A673 (cell line): ENCODE results near the gene GALP. TPM values are rescaled to one million over a fixed set of nuclear protein-coding genes. Genes with fewer than 3 reads are reported as not detected.
A peak's percentile ranks its signal among the peaks of the same experiment; 100 is the strongest.

Source experiments
- BruUV-seq: library from RNA; stranded (reverse); fragments of 400-500 nt; replicated peaks from 2 replicates; lab custom pipeline; 2021; lab: Mats Ljungman, UMichigan
- CTCF ChIA-PET: fragments of 300-600 bp; sonication (Branson Sonifier 250); formaldehyde crosslinking; loops from one replicate; lab custom pipeline; 2022; ENCODE audit warnings: antibody characterized with exemption; lab: Charles Lee
- POLR2A ChIA-PET: fragments of 300-600 bp; sonication (Branson Sonifier 250); formaldehyde crosslinking; loops from one replicate; lab custom pipeline; 2022; ENCODE audit warnings: antibody characterized with exemption; ENCODE audit not compliant: low non-redundant PET; lab: Charles Lee
- DNase-seq: peaks from one replicate; pipeline ENCODE4 v3.0.0-alpha.2; 2015; ENCODE audit warnings: low spot score
- H3K27ac ChIP-seq: fragments of 200-600 bp; sonication (generic); 2 replicates; pipeline ENCODE4 v1.5.1; 2016; ENCODE audit warnings: mixed run types, low read depth, mild to moderate bottlenecking, mixed read lengths, antibody characterized with exemption, low read length; ENCODE audit not compliant: poor library complexity, severe bottlenecking
- H3K27me3 ChIP-seq: fragments of 200-600 bp; sonication (generic); replicated peaks from 2 replicates; pipeline ENCODE4 v1.6.1; 2017; ENCODE audit warnings: mixed run types, low read depth, mild to moderate bottlenecking, mixed read lengths, antibody characterized with exemption, low read length; ENCODE audit not compliant: insufficient read depth, poor library complexity
- H3K36me3 ChIP-seq: fragments of 200-600 bp; sonication (generic); 2 replicates; pipeline ENCODE4 v1.6.1; 2016; ENCODE audit warnings: mixed run types, mild to moderate bottlenecking, mixed read lengths, antibody characterized with exemption, low read length; ENCODE audit not compliant: insufficient read depth, poor library complexity, severe bottlenecking
- H3K4me1 ChIP-seq: fragments of 200-600 bp; sonication (generic); 2 replicates; pipeline ENCODE4 v1.6.1; 2017; ENCODE audit warnings: mixed run types, mild to moderate bottlenecking, mixed read lengths, antibody characterized with exemption, low read length; ENCODE audit not compliant: insufficient read depth, poor library complexity, severe bottlenecking
- H3K4me3 ChIP-seq: fragments of 200-600 bp; sonication (generic); 2 replicates; pipeline ENCODE4 v1.5.1; 2016; ENCODE audit warnings: low read depth, mixed run types, mild to moderate bottlenecking, mixed read lengths, low read length; ENCODE audit not compliant: poor library complexity, severe bottlenecking
- H3K9me3 ChIP-seq: fragments of 200-600 bp; sonication (generic); 2 replicates; pipeline ENCODE4 v1.6.1; 2016; ENCODE audit warnings: mixed run types, low read depth, mild to moderate bottlenecking, mixed read lengths, antibody characterized with exemption, low read length; ENCODE audit not compliant: poor library complexity, severe bottlenecking
- CTCF ChIP-seq: fragments of 300-800, 200-600 bp; sonication (generic); conservative IDR thresholded peaks from 2 replicates; pipeline ENCODE4 v1.5.1; 2017; ENCODE audit warnings: low read depth, mild to moderate bottlenecking, antibody characterized with exemption, low read length, moderate library complexity, mixed read lengths
- EZH2 ChIP-seq: fragments of 200-600 bp; sonication (generic); IDR thresholded peaks from 2 replicates; pipeline ENCODE4 v1.6.1; 2017; ENCODE audit warnings: borderline replicate concordance, low read depth, mild to moderate bottlenecking, mixed read lengths, antibody characterized with exemption, low read length; ENCODE audit not compliant: poor library complexity, severe bottlenecking
- intact Hi-C: fragments of 100-400 bp; cut with micrococcal nuclease; formaldehyde crosslinking; loops from one replicate; pipeline ENCODE4 v1.10.0; 2022; ENCODE audit not compliant: unreplicated experiment
- total RNA-seq: library from RNA; stranded (reverse); gene quantifications from 2 replicates; pipeline ENCODE4 v1.2.3, GENCODE V29; 2021

GALP gene
- total RNA-seq, 1 experiment from 2014 or later, result not detected

- Histone ChIP-seq H3K9me3 (no peaks in the 10 kb centered on the region), H3K27ac (no peak overlapping the region), H3K36me3 (no peaks in the 10 kb centered on the region), H3K4me1 (no peaks in the 10 kb centered on the region), H3K27me3 (no peaks in the 10 kb centered on the region), H3K4me3 (no peak overlapping the region)
- intact Hi-C loops, result no loop called here
- CTCF ChIA-PET, result interaction anchor here (1.5 kb wide), 1 partner anchor 112 kb away, joined by 3 read pairs; no protein-coding TSS in a partner anchor
- BruUV-seq, result no TSS peak
- TF ChIP-seq CTCF (peak; percentile 36; the same call in 1 of the 2 replicates), EZH2 (no peak)
- no peak for DNase-seq
- POLR2A ChIA-PET, result no interaction called here
Observed at GRCh38 chr19:56221851-56222250, 46.0 kb downstream of the GALP start.

GRCh38 chr19:56222901-56223300 is 47.1 kb downstream of the GALP start:
- ChIA-PET POLR2A (no interaction called here), CTCF (no interaction called here)
- DNase-seq, result no peak

GRCh38 chr19:56223481-56223880 is 47.7 kb downstream of the GALP start:
- CTCF ChIA-PET, result no interaction called here
- intact Hi-C loops, result no loop called here
- no TSS peak for BruUV-seq

More at GRCh38 chr19:56222901-56223300, 47.1 kb downstream of the GALP start:
- TF ChIP-seq EZH2 (no peak), CTCF (0 out of 2 replicates have a peak, but pooled peaks have one; percentile 22)
- Histone ChIP-seq H3K9me3 (no peaks in the 10 kb centered on the region), H3K27ac (no peak overlapping the region), H3K4me1 (no peaks in the 10 kb centered on the region), H3K27me3 (no peaks in the 10 kb centered on the region), H3K4me3 (no peak overlapping the region), H3K36me3 (no peaks in the 10 kb centered on the region)
- BruUV-seq, result no TSS peak
- intact Hi-C loops, result no loop called here

More at GRCh38 chr19:56223481-56223880, 47.7 kb downstream of the GALP start:
- DNase-seq, result no peak
- no peaks in the 10 kb centered on the region for H3K4me1 ChIP-seq
- no peak overlapping the region for H3K4me3 ChIP-seq
- no peak for TF ChIP-seq EZH2
- TF ChIP-seq CTCF, result no peak
- H3K27me3 ChIP-seq, result no peaks in the 10 kb centered on the region
- no peak overlapping the region for H3K27ac ChIP-seq
- POLR2A ChIA-PET, result no interaction called here
- no peaks in the 10 kb centered on the region for H3K9me3 ChIP-seq
- no peaks in the 10 kb centered on the region for H3K36me3 ChIP-seq

Other genes starting within 250 kb of the GALP start
- not detected in 2 replicates for gene NLRP13, start 243.7 kb upstream of the GALP start, total RNA-seq
- not detected in 2 replicates for gene NLRP8, start 228.2 kb upstream of the GALP start, total RNA-seq
- gene NLRP5, start 189.2 kb upstream of the GALP start, total RNA-seq, result not detected in 2 replicates
- gene ZNF787, start 54.7 kb upstream of the GALP start, total RNA-seq, result 48.6 and 51.0 TPM in 2 replicates
- 44.2 and 45.3 TPM in 2 replicates for gene ZNF444, start 34.7 kb upstream of the GALP start, total RNA-seq
- gene ZSCAN5B, start 21.8 kb downstream of the GALP start, total RNA-seq, result not detected in 2 replicates
- gene ZSCAN5C, start 26.3 kb downstream of the GALP start, total RNA-seq, result not detected in 2 replicates
- not detected in 2 replicates for gene EDDM13, start 96.7 kb downstream of the GALP start, total RNA-seq
- gene ZSCAN5A, start 138.8 kb downstream of the GALP start, total RNA-seq, result 15.5 and 18.8 TPM in 2 replicates
- 2.7 and 3.0 TPM in 2 replicates for gene ZNF582, start 217.5 kb downstream of the GALP start, total RNA-seq
- gene ZNF583, start 228.3 kb downstream of the GALP start, total RNA-seq, result 4.5 and 6.3 TPM in 2 replicates